SJSA1 (cell line): ENCODE data around the gene AATK. TPM values are rescaled to one million over a fixed set of nuclear protein-coding genes. Genes with fewer than 3 reads are reported as not detected.

Experiments used
- DNase-seq, 2 experiments: peaks; one replicate each; pipeline ENCODE4 v3.0.0-alpha.2; 2015 to 2020; ENCODE audit warnings: low spot score in 2 of 2, low read depth in 1 of 2
- H3K27ac ChIP-seq: fragments of 250-450 bp; sonication (Bioruptor Pico); 2 replicates; pipeline ENCODE4 v1.5.1; 2020; ENCODE audit warnings: mild to moderate bottlenecking, moderate library complexity
- H3K27me3 ChIP-seq: fragments of 250-450 bp; sonication (Bioruptor Pico); replicated peaks from 2 replicates; pipeline ENCODE4 v1.5.1; 2020; ENCODE audit warnings: mild to moderate bottlenecking, moderate library complexity
- H3K36me3 ChIP-seq: fragments of 250-450 bp; sonication (Bioruptor Pico); 2 replicates; pipeline ENCODE4 v1.5.1; 2020; ENCODE audit warnings: mild to moderate bottlenecking
- H3K4me1 ChIP-seq: fragments of 250-450 bp; sonication (Bioruptor Pico); replicated peaks from 2 replicates; pipeline ENCODE4 v1.6.1; 2021; ENCODE audit warnings: mild to moderate bottlenecking
- H3K4me3 ChIP-seq: fragments of 250-450 bp; sonication (Bioruptor Pico); 2 replicates; pipeline ENCODE4 v1.5.1; 2020; ENCODE audit warnings: mild to moderate bottlenecking
- H3K9me3 ChIP-seq: fragments of 250-450 bp; sonication (Bioruptor Pico); replicated peaks from 2 replicates; pipeline ENCODE4 v1.5.1; 2020; ENCODE audit warnings: mild to moderate bottlenecking
- total RNA-seq: library from RNA; depleted of rRNA; stranded (reverse); fragments of >200 nt; shearing (Covaris generic); gene quantifications from 2 replicates; pipeline ENCODE4 v1.2.3, GENCODE V29; 2014

The AATK gene
- total RNA-seq, 1 experiment from 2014 or later = 0.18 TPM

DNA sequence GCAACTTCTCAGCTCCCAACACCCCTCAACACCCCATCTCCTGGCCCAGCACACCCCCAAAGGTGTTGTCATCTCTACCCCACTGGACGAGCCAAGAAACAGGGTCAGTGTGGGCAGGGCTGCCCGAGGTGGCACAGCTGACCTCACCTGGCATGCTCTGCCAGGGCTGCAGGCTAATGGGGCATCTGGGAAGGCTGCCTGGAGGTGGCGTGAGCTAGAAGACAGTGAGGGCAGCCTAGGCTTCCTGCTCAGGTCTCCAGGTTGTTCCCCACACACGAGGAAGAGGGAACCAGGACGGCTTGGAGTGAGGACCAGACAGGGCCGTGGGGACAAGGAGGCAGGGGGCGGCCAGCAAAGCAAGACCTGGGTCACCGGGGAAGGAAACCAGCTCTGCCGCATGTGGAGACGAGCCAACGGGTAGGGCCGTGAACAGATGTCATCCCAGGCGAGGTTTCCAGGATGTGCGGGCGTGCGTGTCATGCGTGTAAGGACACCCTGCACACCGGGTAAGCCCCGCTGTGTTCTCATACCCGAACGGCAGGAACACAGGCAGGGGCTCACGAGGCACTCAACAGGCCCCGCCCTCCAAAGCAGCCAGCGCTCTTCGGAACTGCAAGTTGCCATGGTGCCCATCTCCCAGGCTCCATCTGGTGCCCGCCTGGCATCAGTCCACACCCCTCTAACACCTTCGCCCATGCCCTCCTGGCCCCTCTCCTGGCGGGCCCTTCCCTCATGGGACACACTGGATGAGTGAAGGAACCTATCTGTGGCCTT is 30.3 kb downstream of the AATK start:
- Histone ChIP-seq H3K36me3 (no peaks in the 10 kb centered on the region), H3K9me3 (peaks cover 15% of the 10 kb centered on the region), H3K27ac (no peak overlapping the region), H3K4me3 (no peak overlapping the region), H3K27me3 (peaks cover 8% of the 10 kb centered on the region), H3K4me1 (no peaks in the 10 kb centered on the region)
- no peak for DNase-seq

DNA sequence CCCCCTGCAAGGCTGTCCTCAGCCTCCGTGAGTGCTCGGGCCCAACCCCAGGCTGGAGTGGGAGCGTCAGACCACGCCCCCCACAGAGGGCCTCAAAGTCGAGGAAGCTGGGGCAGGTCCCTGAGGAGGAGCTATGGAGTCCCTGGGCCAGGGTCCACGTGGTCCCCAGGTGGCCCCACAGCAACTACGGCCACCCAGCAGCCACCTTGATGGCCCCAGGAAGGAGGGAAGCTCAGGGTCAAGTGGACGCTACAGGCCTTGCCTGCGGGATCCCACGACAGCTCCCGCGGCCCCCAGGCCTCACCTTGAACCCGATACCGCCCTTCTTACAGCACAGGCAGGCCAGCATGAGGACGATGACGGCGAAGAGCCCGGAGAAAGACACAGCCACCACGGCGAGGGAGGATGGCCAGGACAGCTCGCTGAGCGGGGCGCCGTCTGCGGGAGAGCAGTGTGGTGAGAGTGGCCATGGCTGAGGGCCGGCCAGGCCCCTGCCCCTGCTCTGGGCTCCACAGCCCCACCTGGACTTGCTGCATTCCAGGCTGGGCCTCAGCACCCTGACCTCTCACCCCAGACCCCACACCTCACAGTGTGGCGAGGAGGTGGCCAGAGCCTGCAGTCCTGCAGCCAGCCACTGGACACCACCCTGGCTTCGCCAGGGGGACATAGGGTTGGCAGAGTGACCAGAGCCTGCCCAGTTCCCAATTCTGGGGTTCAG is 31.8 kb downstream of the AATK start:
- Histone ChIP-seq H3K36me3 (no peaks in the 10 kb centered on the region), H3K27me3 (peaks cover 15% of the 10 kb centered on the region), H3K9me3 (peaks cover 15% of the 10 kb centered on the region), H3K4me3 (no peak overlapping the region), H3K4me1 (no peaks in the 10 kb centered on the region), H3K27ac (no peak overlapping the region)
- no peak for DNase-seq

DNA sequence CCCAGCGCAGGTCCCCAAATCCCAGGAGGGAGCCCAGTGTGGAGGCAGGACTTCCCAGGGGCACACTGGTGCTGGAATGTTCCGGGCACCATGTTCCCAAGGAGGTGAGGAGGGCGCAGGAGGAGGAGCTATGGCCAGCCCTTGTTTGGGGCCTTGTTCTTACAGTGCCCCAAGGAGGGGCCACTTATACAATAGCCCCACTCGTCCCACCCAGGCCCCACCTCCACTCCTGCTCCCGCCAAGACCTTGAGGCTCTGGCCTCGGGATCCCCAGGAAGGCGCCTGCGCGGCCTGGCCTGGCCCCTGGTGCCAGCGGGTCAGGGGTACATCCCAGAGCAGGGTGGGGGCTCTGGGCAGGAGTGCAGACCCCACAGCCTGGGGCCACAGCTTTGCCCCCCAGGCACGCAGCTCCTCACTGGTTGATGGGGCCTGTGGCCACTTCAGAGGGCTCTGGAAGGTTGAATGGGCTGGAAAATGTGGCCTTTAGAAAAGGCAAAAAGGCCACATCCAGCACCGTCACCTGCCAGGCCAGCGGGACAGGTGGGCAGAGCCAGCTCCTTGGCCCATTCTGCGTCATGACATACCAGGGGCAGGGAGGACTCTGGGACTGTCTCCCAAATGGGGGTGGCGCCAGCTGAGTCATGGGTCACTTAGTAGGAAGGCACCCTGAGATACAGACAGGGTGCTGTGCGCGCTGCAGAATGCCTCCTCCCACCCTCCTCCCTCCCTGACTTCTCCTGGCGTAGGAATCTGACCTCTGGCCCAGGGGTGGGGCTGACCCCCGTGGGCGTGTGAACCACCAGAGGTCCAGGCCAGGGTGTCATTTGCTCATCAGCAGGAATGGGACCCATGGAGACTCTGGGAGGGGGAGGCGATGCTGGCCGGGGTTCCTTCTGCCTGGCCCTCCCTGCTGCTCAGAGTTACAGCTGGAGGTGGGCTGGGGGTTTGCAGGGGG is 33.0 kb downstream of the AATK start:
- H3K27me3 ChIP-seq = peaks cover 23% of the 10 kb centered on the region
- H3K4me3 ChIP-seq = no peak overlapping the region
- H3K9me3 ChIP-seq = peaks cover 7% of the 10 kb centered on the region
- no peak for DNase-seq
- H3K4me1 ChIP-seq = no peaks in the 10 kb centered on the region
- no peak overlapping the region for H3K27ac ChIP-seq
- no peaks in the 10 kb centered on the region for H3K36me3 ChIP-seq

DNA sequence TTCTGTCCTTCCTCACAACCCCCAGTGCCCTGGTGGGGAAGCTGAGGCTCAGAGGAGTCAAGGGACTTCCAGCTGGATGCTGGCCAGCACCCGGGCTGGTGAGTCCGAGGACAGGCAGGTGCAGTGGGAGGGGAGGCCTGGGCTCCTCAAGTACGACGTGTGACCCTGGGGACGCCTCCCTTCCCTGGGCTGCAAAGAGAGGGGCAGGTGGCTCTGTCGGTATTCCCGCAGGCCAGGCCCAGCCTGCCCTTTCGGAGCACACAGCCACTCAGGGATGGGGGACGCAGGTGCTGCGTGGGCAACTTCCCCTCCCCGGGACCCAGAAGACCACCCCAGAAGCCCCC is 33.9 kb downstream of the AATK start:
- no peaks in the 10 kb centered on the region for H3K4me1 ChIP-seq
- H3K27me3 ChIP-seq = peaks cover 26% of the 10 kb centered on the region
- H3K36me3 ChIP-seq = no peaks in the 10 kb centered on the region
- no peak overlapping the region for H3K27ac ChIP-seq
- no peak for DNase-seq
- no peaks in the 10 kb centered on the region for H3K9me3 ChIP-seq
- no peak overlapping the region for H3K4me3 ChIP-seq

DNA sequence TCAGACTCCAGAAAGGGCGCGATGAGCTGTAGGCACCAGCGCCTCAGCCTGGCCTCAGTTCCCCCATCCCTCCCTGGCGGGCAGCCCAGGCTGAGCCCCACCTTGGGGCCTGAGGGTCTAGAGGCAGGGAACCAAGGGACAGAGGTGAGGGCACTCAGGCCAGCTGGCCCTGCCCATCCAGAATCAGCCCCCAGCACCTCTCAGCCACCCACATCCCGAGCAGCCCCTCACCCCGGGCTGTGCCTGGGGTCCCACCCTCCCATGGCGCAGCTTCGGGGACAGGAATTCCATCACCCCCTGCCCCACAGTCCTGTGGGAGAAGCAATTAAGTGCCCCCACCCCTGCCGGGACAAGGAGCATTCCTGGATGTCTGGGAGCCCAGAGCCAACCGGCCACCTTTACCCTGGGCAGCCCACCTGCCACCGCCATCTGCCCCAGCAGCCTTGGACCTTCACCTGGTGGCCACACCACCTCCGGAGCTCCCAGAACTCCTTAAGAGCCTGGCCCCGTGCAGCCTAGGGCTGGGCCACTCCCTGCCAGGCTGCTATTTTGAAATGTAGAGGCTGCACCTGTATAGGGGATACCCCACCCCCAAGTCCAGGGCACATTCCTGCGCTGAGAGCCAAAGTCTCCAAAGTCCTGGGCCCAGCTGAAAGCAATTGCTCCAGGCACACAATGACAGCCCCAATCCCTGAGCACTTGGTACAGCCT is 34.4 kb downstream of the AATK start:
- no peak overlapping the region for H3K4me3 ChIP-seq
- H3K27me3 ChIP-seq = peaks cover 27% of the 10 kb centered on the region
- H3K9me3 ChIP-seq = no peaks in the 10 kb centered on the region
- no peak overlapping the region for H3K27ac ChIP-seq
- no peaks in the 10 kb centered on the region for H3K36me3 ChIP-seq
- no peaks in the 10 kb centered on the region for H3K4me1 ChIP-seq
- no peak for DNase-seq

DNA sequence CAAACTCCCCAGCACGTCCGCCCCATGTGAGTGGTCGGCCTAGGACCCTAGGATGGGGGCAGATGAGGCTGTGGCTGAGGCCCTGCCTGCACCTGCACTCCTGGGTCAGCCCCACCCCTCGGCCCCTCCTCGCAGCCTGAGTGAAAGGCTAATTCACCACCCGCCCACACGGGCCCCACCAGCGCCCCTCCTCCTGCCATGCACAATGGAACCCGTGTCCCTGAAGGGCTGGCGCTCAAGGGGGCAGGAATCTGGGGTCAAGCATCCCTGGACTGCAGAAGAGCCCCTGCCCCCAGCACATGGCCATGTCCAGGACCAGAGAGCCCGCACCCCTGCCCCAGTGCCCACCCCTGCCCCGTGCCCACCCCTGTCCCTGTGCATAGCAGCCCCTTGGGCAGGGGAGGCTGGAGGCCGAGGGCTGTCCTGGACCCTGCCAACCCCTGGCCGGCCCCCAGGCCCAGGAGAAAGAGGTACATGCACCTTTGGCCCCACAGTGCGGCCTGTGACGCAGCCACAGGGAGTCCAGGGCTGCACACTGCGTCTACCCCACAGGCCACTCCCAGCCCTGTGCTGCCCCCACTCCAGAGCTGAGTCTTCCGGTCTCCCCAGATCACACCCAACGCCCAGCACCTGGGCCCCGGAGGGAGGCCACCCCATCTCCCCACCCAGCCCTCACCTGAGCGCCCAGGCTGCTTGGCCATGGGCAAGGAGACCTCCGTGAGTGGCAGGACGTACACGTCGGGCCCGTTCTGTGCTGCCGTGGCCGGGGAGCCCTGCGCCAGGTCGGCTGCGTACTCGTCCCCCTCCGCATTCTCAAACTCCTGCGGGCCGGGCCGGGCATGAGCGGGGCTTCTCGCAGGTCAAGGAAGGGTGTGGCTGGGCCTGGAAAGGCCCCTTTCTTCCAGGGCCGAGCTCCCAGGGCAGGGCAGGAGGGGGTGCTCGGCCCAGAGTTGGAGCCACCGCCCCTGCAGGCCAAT is 35.3 kb downstream of the AATK start:
- Histone ChIP-seq H3K4me1 (no peaks in the 10 kb centered on the region; the same call in 1 of the 2 replicates), H3K4me3 (no peak overlapping the region), H3K27ac (no peak overlapping the region), H3K36me3 (no peaks in the 10 kb centered on the region), H3K9me3 (no peaks in the 10 kb centered on the region), H3K27me3 (peaks cover 36% of the 10 kb centered on the region)
- no peak for DNase-seq

DNA sequence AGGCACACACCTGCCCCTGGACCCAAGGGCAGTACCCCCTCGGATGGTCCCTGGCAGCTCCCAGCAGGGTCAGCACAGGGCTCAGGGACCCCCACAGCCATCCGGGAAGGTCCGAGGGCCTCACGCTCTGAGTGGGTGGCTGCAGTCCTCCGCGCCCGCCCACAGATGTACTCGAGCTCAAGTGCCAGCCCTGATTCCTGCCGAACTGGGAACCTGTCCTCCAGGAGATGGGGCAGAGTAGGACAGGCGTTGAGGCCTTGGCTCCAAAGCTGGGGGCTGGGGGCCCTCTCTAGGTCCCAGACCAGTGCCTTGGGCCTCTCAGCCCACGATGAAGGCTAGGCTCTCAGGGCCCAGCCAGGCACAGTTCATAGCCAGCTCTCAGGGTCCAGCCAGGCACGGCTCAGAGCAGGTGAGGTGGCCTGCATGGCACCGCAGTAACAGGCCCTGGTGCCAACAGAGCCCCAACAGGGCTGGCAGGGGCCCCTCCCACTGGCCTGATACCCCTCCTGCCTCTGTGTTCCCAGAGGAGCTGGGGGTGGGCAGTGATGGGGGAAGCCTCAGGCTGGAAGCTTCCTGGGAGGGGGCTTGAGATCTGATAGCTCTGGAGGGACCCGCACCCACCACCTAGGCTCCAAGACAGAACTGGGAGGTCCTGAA is 36.2 kb downstream of the AATK start:
- no peak overlapping the region for H3K27ac ChIP-seq
- peaks cover 38% of the 10 kb centered on the region for H3K27me3 ChIP-seq
- H3K4me1 ChIP-seq = no peaks in the 10 kb centered on the region; the same call in none of the 2 replicates
- no peak overlapping the region for H3K4me3 ChIP-seq
- H3K9me3 ChIP-seq = no peaks in the 10 kb centered on the region
- H3K36me3 ChIP-seq = no peaks in the 10 kb centered on the region
- no peak for DNase-seq

DNA sequence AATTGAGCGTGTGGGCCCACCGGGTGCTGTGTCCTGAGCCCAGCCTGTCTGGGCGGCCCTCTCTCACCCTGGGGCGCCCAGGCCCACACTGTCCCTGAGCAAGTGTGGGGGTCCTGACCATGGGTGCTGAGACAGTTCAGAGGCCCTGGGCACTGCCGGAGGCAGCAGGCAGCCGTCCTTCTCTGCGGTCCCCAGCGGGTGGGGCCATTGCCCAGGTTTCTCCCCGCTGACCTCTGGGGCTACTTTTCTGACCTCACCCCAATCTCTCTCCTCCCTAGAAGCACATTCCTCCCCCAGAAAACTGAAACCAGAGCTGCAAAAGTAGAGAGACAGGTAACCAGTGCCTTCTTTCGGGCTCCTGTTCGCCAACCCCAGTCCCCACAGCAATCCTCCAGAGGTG is 36.7 kb downstream of the AATK start:
- Histone ChIP-seq H3K4me3 (no peak overlapping the region), H3K4me1 (no peaks in the 10 kb centered on the region; the same call in none of the 2 replicates), H3K36me3 (no peaks in the 10 kb centered on the region), H3K9me3 (no peaks in the 10 kb centered on the region), H3K27ac (no peak overlapping the region), H3K27me3 (peaks cover 42% of the 10 kb centered on the region)
- DNase-seq = no peak

DNA sequence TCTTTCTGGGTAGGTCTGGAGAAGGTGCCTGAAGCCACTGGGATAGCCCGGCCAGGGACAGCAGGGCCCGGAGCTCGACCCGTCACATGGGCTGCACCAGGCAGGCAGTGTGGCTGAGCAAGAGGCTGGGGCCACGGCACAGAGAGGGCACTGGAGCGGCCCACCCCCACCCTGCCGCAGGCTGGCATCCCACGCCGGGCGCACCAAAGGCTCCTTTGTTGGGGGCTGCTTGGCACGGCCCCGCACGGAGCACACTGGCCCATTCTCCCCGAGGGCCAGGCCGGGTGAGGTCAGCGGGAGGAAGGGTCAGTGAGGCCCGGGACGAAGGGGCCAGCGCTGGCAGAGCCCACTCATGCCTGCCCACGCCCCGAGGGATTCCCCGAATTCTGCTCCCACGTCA is 37.2 kb downstream of the AATK start:
- H3K9me3 ChIP-seq = no peaks in the 10 kb centered on the region
- H3K4me1 ChIP-seq = no peaks in the 10 kb centered on the region; the same call in none of the 2 replicates
- no peak overlapping the region for H3K27ac ChIP-seq
- no peak for DNase-seq
- no peak overlapping the region for H3K4me3 ChIP-seq
- no peaks in the 10 kb centered on the region for H3K36me3 ChIP-seq
- peaks cover 47% of the 10 kb centered on the region for H3K27me3 ChIP-seq

DNA sequence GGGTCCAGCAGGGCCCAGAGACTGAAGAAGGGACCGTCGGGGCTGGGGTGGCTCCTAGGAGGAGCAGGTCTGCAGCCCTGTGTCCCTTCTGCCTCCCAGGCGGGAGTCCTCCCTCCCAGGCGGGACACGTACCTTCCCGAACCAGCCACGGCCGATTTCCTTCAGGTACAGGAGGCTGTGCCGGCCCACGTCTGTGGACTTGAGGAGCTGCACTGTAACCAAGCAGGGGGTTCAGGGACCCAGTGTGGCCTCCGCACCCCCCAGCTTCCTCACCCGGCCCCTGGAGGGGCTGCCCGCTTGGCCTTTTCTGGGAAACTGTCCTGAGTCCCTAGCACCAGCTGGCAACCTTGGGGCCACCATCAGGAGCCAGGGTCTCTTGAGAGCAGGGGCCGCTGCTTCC is 37.7 kb downstream of the AATK start:
- H3K27me3 ChIP-seq = peaks cover 50% of the 10 kb centered on the region
- no peaks in the 10 kb centered on the region; the same call in none of the 2 replicates for H3K4me1 ChIP-seq
- H3K4me3 ChIP-seq = no peak overlapping the region
- DNase-seq = no peak
- no peaks in the 10 kb centered on the region for H3K9me3 ChIP-seq
- no peaks in the 10 kb centered on the region for H3K36me3 ChIP-seq
- no peak overlapping the region for H3K27ac ChIP-seq

DNA sequence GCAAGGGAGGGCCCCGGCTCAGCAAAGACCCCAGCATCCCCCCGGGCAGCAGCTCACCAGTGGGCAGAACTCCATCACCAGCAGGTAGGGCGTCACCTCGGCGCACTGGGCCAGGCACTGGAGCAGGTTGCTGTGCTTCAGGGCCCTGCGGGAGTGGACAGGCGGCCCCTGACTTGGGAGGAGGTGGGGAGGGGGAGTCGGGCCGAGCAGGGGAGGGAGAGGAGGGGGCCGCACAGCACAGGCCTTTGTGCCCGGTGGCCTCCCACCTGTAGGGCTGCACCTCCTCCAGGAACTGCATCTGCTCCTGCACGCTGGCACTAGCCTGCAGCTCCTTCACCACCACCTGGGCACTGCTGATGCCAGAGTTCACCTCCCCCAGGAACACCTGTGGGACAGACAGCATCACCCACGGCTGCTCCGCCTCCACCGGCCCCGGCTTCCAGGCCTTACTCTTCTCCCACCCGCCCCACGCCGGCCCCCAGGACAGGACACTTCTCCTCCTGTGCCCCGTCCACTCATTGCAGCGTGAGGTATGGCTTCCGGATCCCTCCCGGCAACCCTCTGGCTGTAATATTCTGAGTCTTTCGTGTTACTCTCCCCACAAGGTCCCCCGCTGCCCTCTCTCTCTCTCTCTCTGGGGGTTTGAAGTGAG is 38.4 kb downstream of the AATK start:
- Histone ChIP-seq H3K27ac (no peak overlapping the region), H3K9me3 (no peaks in the 10 kb centered on the region), H3K36me3 (no peaks in the 10 kb centered on the region), H3K27me3 (peaks cover 57% of the 10 kb centered on the region), H3K4me1 (no peaks in the 10 kb centered on the region; the same call in none of the 2 replicates), H3K4me3 (no peak overlapping the region)
- no peak for DNase-seq

DNA sequence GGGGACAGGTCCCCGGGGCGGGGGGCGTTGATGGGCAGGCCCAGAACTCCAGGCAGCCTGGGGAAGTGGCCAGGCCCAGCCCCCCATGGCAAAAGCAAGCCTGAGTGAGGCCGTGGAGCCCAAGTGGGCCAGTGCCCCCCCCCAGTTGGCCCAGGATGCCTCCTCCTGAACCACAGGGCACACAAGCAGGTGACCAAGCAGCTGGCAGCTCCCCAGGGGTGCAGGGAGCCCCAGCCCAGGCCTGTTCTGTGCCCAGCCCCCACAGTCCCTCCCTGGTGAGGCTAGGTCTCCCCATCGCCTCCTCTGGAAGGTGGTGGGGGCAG is 38.9 kb downstream of the AATK start:
- no peak for DNase-seq
- H3K4me3 ChIP-seq = no peak overlapping the region

More for the DNA sequence above, 38.9 kb downstream of the AATK start:
- Histone ChIP-seq H3K4me1 (no peaks in the 10 kb centered on the region; the same call in none of the 2 replicates), H3K9me3 (no peaks in the 10 kb centered on the region), H3K36me3 (no peaks in the 10 kb centered on the region), H3K27ac (no peak overlapping the region), H3K27me3 (peaks cover 62% of the 10 kb centered on the region)
